KMS-11 (cell line): ENCODE data around the gene CSNK1A1.

Experiments used
- H2AFZ ChIP-seq: fragments of 200-600 bp; sonication (generic); 2 replicates; pipeline ENCODE4 v1.6.1; 2016; ENCODE audit warnings: antibody characterized with exemption, mixed run types, low read depth
- H3K27ac ChIP-seq: fragments of 200-600 bp; sonication (generic); 2 replicates; pipeline ENCODE4 v1.6.1; 2016; ENCODE audit warnings: mild to moderate bottlenecking, mixed run types
- H3K27me3 ChIP-seq: fragments of 200-600 bp; sonication (generic); 2 replicates; pipeline ENCODE4 v1.6.1; 2017; ENCODE audit warnings: mild to moderate bottlenecking, low read depth, mixed run types, moderate library complexity; ENCODE audit not compliant: insufficient read depth
- H3K36me3 ChIP-seq: fragments of 200-600 bp; sonication (generic); 2 replicates; pipeline ENCODE4 v1.6.1; 2017; ENCODE audit warnings: mild to moderate bottlenecking, mixed run types; ENCODE audit not compliant: insufficient read depth
- H3K4me1 ChIP-seq: fragments of 200-600 bp; sonication (generic); 2 replicates; pipeline ENCODE4 v1.6.1; 2016; ENCODE audit warnings: mild to moderate bottlenecking, low read depth, mixed run types; ENCODE audit not compliant: poor library complexity, severe bottlenecking
- H3K4me2 ChIP-seq: fragments of 200-600 bp; sonication (generic); 2 replicates; pipeline ENCODE4 v1.7.0; 2016; ENCODE audit warnings: mild to moderate bottlenecking, mixed run types
- H3K4me3 ChIP-seq: fragments of 200-600 bp; sonication (generic); IDR thresholded peaks from 2 replicates; pipeline ENCODE4 v1.6.1; 2017; ENCODE audit warnings: low read depth, low read length, mixed read lengths; ENCODE audit not compliant: insufficient read depth
- H3K79me2 ChIP-seq: fragments of 200-600 bp; sonication (generic); 2 replicates; pipeline ENCODE4 v1.6.1; 2016; ENCODE audit warnings: low read depth, mixed run types; ENCODE audit not compliant: insufficient read depth
- H3K9ac ChIP-seq: fragments of 200-600 bp; sonication (generic); 2 replicates; pipeline ENCODE4 v1.6.1; 2016; ENCODE audit warnings: mild to moderate bottlenecking, mixed run types
- H4K20me1 ChIP-seq: fragments of 200-600 bp; sonication (generic); 2 replicates; pipeline ENCODE4 v1.6.1; 2016; ENCODE audit warnings: mild to moderate bottlenecking, mixed run types; ENCODE audit not compliant: insufficient read depth
- TF ChIP-seq, protein P1 (sequence below): fragments of 200-600 bp; sonication (generic); conservative IDR thresholded peaks from 2 replicates; pipeline ENCODE4 v1.6.1; 2017; ENCODE audit warnings: low read depth, mild to moderate bottlenecking, antibody characterized with exemption, low read length, moderate library complexity, mixed read lengths

The CSNK1A1 gene

GRCh38 chr5:149545327-149545726 is 5.9 kb downstream of the CSNK1A1 start:
- Histone ChIP-seq H3K27ac (no peak overlapping the region), H3K36me3 (no peaks in the 10 kb centered on the region), H3K4me1 (peaks cover 11% of the 10 kb centered on the region), H3K27me3 (no peaks in the 10 kb centered on the region), H3K79me2 (peaks cover 92% of the 10 kb centered on the region), H2AFZ (no peak overlapping the region), H4K20me1 (no peaks in the 10 kb centered on the region), H3K4me3 (no peak overlapping the region), H3K4me2 (no peak overlapping the region), H3K9ac (no peak overlapping the region)
- TF ChIP-seq, protein P1, sequence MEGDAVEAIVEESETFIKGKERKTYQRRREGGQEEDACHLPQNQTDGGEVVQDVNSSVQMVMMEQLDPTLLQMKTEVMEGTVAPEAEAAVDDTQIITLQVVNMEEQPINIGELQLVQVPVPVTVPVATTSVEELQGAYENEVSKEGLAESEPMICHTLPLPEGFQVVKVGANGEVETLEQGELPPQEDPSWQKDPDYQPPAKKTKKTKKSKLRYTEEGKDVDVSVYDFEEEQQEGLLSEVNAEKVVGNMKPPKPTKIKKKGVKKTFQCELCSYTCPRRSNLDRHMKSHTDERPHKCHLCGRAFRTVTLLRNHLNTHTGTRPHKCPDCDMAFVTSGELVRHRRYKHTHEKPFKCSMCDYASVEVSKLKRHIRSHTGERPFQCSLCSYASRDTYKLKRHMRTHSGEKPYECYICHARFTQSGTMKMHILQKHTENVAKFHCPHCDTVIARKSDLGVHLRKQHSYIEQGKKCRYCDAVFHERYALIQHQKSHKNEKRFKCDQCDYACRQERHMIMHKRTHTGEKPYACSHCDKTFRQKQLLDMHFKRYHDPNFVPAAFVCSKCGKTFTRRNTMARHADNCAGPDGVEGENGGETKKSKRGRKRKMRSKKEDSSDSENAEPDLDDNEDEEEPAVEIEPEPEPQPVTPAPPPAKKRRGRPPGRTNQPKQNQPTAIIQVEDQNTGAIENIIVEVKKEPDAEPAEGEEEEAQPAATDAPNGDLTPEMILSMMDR: no peak

- Histone ChIP-seq H3K4me1 (peaks cover 11% of the 10 kb centered on the region), H2AFZ (no peak overlapping the region), H3K36me3 (no peaks in the 10 kb centered on the region), H3K79me2 (peaks cover 92% of the 10 kb centered on the region), H3K9ac (no peak overlapping the region), H3K4me2 (no peak overlapping the region), H3K27me3 (no peaks in the 10 kb centered on the region), H4K20me1 (no peaks in the 10 kb centered on the region), H3K27ac (no peak overlapping the region), H3K4me3 (no peak overlapping the region)
- TF ChIP-seq, protein P1: no peak
Observed at GRCh38 chr5:149544028-149544420, 7.2 kb downstream of the CSNK1A1 start.

- TF ChIP-seq, protein P1: no peak
- Histone ChIP-seq H3K36me3 (no peaks in the 10 kb centered on the region), H2AFZ (no peak overlapping the region), H3K9ac (no peak overlapping the region), H3K27me3 (no peaks in the 10 kb centered on the region), H4K20me1 (0 out of 2 replicates have a peak, but pooled peaks cover under 1% of the 10 kb centered on the region), H3K4me3 (no peak overlapping the region), H3K4me2 (no peak overlapping the region), H3K27ac (no peak overlapping the region), H3K4me1 (peaks cover 5% of the 10 kb centered on the region), H3K79me2 (peaks cover 91% of the 10 kb centered on the region)
Observed at GRCh38 chr5:149543361-149544027, 7.7 kb downstream of the CSNK1A1 start.

- Histone ChIP-seq H3K9ac (no peak overlapping the region), H3K36me3 (no peaks in the 10 kb centered on the region), H3K27ac (no peak overlapping the region), H3K4me1 (peaks cover 12% of the 10 kb centered on the region), H3K4me2 (no peak overlapping the region), H2AFZ (no peak overlapping the region), H3K27me3 (no peaks in the 10 kb centered on the region), H3K4me3 (no peak overlapping the region), H4K20me1 (peaks cover 4% of the 10 kb centered on the region; the same call in 1 of the 2 replicates), H3K79me2 (peaks cover 88% of the 10 kb centered on the region)
- TF ChIP-seq, protein P1: no peak
Observed at GRCh38 chr5:149541893-149542292, 9.3 kb downstream of the CSNK1A1 start.
